Neutrophil (primary cell): ENCODE data around the gene CLSTN2.

Source experiments
- H3K27ac ChIP-seq: fragments of 200-600 bp; sonication (generic); 2 replicates; pipeline ENCODE4 v1.5.1; 2016; ENCODE audit warnings: mild to moderate bottlenecking, moderate library complexity
- H3K27me3 ChIP-seq: fragments of 200-600 bp; sonication (generic); 2 replicates; pipeline ENCODE4 v1.6.0; 2016; ENCODE audit warnings: mild to moderate bottlenecking
- H3K36me3 ChIP-seq: fragments of 200-600 bp; sonication (generic); 2 replicates; pipeline ENCODE4 v1.5.1; 2017
- H3K4me1 ChIP-seq, 2 experiments: fragments of 200-600 bp in 1 of 2; sonication (generic) in 1 of 2; 1 replicate in 1 of 2; 2 replicates in 1 of 2; pipeline versions ENCODE4 v1.5.1 to v1.6.1; 2013 to 2016; ENCODE audit warnings: low read depth in 1 of 2, low read length in 1 of 2, mild to moderate bottlenecking in 1 of 2, moderate library complexity in 1 of 2; ENCODE audit not compliant: control insufficient read depth in 1 of 2, insufficient read depth in 1 of 2
- H3K4me3 ChIP-seq, 2 experiments: fragments of 200-600 bp in 1 of 2; sonication (generic) in 1 of 2; 1 replicate in 1 of 2; 2 replicates in 1 of 2; pipeline ENCODE4 v1.5.1; 2013 to 2016; ENCODE audit warnings: low read depth in 1 of 2, low read length in 1 of 2, mild to moderate bottlenecking in 1 of 2, moderate library complexity in 1 of 2
- H3K9me3 ChIP-seq: fragments of 200-600 bp; sonication (generic); 2 replicates; pipeline ENCODE4 v1.5.1; 2016
- TF ChIP-seq, protein P1 (sequence below): fragments of 200-600 bp; sonication (generic); IDR thresholded peaks from 2 replicates; pipeline ENCODE4 v1.5.1; 2016; ENCODE audit warnings: antibody characterized with exemption

CLSTN2 gene

GRCh38 chr3:139894643-139894989 lies 40.4 kb upstream of the CLSTN2 start:
- TF ChIP-seq, protein P1, sequence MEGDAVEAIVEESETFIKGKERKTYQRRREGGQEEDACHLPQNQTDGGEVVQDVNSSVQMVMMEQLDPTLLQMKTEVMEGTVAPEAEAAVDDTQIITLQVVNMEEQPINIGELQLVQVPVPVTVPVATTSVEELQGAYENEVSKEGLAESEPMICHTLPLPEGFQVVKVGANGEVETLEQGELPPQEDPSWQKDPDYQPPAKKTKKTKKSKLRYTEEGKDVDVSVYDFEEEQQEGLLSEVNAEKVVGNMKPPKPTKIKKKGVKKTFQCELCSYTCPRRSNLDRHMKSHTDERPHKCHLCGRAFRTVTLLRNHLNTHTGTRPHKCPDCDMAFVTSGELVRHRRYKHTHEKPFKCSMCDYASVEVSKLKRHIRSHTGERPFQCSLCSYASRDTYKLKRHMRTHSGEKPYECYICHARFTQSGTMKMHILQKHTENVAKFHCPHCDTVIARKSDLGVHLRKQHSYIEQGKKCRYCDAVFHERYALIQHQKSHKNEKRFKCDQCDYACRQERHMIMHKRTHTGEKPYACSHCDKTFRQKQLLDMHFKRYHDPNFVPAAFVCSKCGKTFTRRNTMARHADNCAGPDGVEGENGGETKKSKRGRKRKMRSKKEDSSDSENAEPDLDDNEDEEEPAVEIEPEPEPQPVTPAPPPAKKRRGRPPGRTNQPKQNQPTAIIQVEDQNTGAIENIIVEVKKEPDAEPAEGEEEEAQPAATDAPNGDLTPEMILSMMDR, result no peak
- Histone ChIP-seq H3K4me1 (no peaks in the 10 kb centered on the region), H3K9me3 (no peaks in the 10 kb centered on the region), H3K36me3 (no peaks in the 10 kb centered on the region), H3K4me3 (no peak overlapping the region), H3K27ac (no peak overlapping the region), H3K27me3 (no peaks in the 10 kb centered on the region)

DNA sequence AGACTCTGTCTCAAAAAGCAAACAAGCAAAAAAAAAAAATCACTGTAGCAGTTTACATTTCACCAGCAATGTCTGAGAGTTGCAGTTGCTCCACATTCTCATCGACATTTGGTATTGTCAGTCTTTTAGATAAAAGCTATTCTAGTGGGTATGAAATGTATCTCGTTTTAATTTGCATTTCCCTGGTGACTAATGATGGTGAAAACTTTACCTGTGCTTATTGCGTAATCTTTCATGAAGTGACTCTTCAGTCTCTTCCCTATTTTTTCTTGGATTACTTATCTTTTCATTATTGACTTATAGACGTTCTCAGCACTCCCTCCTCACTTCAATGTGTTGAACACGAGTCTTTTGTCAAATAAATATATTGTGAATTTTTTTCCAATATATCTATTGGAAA lies 37.2 kb upstream of the CLSTN2 start:
- Histone ChIP-seq H3K36me3 (no peaks in the 10 kb centered on the region), H3K27ac (no peak overlapping the region), H3K9me3 (no peaks in the 10 kb centered on the region), H3K4me1 (no peaks in the 10 kb centered on the region), H3K27me3 (no peaks in the 10 kb centered on the region), H3K4me3 (no peak overlapping the region)
- TF ChIP-seq, protein P1, result no peak

GRCh38 chr3:139906418-139906817 lies 28.6 kb upstream of the CLSTN2 start:
- Histone ChIP-seq H3K27me3 (no peaks in the 10 kb centered on the region), H3K9me3 (no peaks in the 10 kb centered on the region), H3K27ac (no peak overlapping the region), H3K36me3 (no peaks in the 10 kb centered on the region), H3K4me3 (no peak overlapping the region), H3K4me1 (no peaks in the 10 kb centered on the region)
- TF ChIP-seq, protein P1, result no peak

DNA sequence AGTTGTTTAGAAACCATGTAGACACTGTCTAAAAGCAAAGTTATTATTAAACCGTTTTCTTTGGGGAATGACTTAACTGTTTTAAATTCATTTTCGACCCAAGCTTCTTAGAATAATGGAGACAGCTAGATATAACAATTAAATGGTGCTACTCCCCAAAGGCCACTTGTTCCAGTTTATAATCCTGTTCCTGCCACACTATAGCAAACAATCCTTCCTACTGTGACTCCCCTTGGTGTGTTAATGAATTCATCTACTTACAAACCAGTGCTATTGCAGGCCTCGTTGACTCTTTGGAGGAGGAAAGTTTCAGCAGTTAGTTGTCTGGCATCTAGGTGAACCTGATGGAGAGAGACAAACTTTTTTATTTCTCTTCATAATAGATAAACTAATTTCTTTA lies 25.2 kb upstream of the CLSTN2 start:
- Histone ChIP-seq H3K9me3 (no peaks in the 10 kb centered on the region), H3K27me3 (no peaks in the 10 kb centered on the region), H3K27ac (no peak overlapping the region), H3K36me3 (no peaks in the 10 kb centered on the region), H3K4me1 (no peaks in the 10 kb centered on the region), H3K4me3 (no peak overlapping the region)
- TF ChIP-seq, protein P1, result no peak

- TF ChIP-seq, protein P1, result no peak
- Histone ChIP-seq H3K4me1 (no peaks in the 10 kb centered on the region), H3K9me3 (no peaks in the 10 kb centered on the region), H3K27me3 (no peaks in the 10 kb centered on the region), H3K4me3 (no peak overlapping the region), H3K36me3 (no peaks in the 10 kb centered on the region), H3K27ac (no peak overlapping the region)
Observed at GRCh38 chr3:139916271-139916670, 18.7 kb upstream of the CLSTN2 start.

DNA sequence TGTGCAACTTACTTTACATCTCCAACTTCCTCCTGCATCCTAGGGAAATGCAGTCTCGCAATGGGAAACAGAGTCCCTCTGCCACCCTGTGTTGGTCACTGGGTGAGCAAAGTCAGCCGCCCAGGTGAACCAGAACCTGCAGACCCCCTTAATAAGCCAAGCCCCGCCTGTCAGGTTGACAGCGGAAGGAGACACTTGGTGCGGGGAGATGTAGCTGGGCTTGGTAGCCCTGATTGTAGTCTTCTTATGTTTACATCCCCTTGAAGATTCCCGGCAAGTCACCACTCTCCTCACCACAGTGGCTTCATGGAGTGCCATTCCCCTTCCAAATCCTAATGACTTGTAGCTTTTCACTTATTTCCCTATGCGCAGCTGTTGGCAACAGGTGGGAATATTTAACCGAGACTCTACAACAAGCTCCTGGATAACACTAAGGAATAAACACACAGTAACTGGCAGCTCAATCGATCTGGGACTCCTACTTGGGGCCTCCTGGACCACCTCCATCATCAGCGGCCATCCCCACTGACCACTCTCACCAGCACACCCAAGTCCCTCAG lies 17.7 kb upstream of the CLSTN2 start:
- TF ChIP-seq, protein P1, result no peak
- Histone ChIP-seq H3K9me3 (no peaks in the 10 kb centered on the region), H3K36me3 (no peaks in the 10 kb centered on the region), H3K4me1 (no peaks in the 10 kb centered on the region), H3K27ac (no peak overlapping the region), H3K27me3 (no peaks in the 10 kb centered on the region), H3K4me3 (no peak overlapping the region)
